A172 (cell line): ENCODE data around the gene PBX1. TPM values are rescaled to one million over a fixed set of nuclear protein-coding genes. Genes with fewer than 3 reads are reported as not detected.

Experiments
- DNase-seq: peaks from one replicate; pipeline ENCODE4 v3.0.0-alpha.2; 2015; ENCODE audit warnings: low spot score
- total RNA-seq: library from RNA; depleted of rRNA; stranded (reverse); fragments of >200 nt; shearing (Covaris generic); gene quantifications from 2 replicates; pipeline ENCODE4 v1.2.3, GENCODE V29; 2014

Gene PBX1
- total RNA-seq, 1 experiment from 2014 or later = 10.0 TPM

- DNase-seq = no peak
Observed at GRCh38 chr1:164777518-164777917, 218.5 kb downstream of the PBX1 start.

- no peak for DNase-seq
Observed at GRCh38 chr1:164779376-164779775, 220.4 kb downstream of the PBX1 start.

- DNase-seq = no peak
Observed at GRCh38 chr1:164780111-164780812, 221.3 kb downstream of the PBX1 start.

GRCh38 chr1:164780863-164781262 lies 221.9 kb downstream of the PBX1 start:
- peak; percentile 81 for DNase-seq

GRCh38 chr1:164781972-164782371 lies 223.0 kb downstream of the PBX1 start:
- DNase-seq = no peak

- DNase-seq = no peak
Observed at GRCh38 chr1:164783778-164784555, 225.0 kb downstream of the PBX1 start.

- DNase-seq = no peak
Observed at GRCh38 chr1:164784960-164785359, 226.0 kb downstream of the PBX1 start.

GRCh38 chr1:164785841-164786534 lies 227.0 kb downstream of the PBX1 start:
- no peak for DNase-seq

GRCh38 chr1:164786980-164787833 lies 228.2 kb downstream of the PBX1 start:
- DNase-seq = peak; percentile 72

GRCh38 chr1:164787834-164788231 lies 228.8 kb downstream of the PBX1 start:
- DNase-seq = no peak

GRCh38 chr1:164790081-164790480 lies 231.1 kb downstream of the PBX1 start:
- no peak for DNase-seq

GRCh38 chr1:164792410-164793004 lies 233.5 kb downstream of the PBX1 start:
- no peak for DNase-seq

- DNase-seq = peak; percentile 88
Observed at GRCh38 chr1:164794356-164794755, 235.4 kb downstream of the PBX1 start.

- no peak for DNase-seq
Observed at GRCh38 chr1:164796916-164797315, 237.9 kb downstream of the PBX1 start.

- DNase-seq = no peak
Observed at GRCh38 chr1:164801246-164801731, 242.3 kb downstream of the PBX1 start.

GRCh38 chr1:164801791-164802502 lies 243.0 kb downstream of the PBX1 start:
- no peak for DNase-seq

- DNase-seq = no peak
Observed at GRCh38 chr1:164802529-164803282, 243.7 kb downstream of the PBX1 start.

GRCh38 chr1:164803366-164803765 lies 244.4 kb downstream of the PBX1 start:
- no peak for DNase-seq

GRCh38 chr1:164804366-164804765 lies 245.4 kb downstream of the PBX1 start:
- no peak for DNase-seq

- DNase-seq = no peak
Observed at GRCh38 chr1:164805399-164805798, 246.4 kb downstream of the PBX1 start.
